HG03565 (cell line): ENCODE results near the gene SMIM24.
"Not testable (repeated sequence)": the region's sequence is repeated elsewhere in the genome, so short reads cannot be mapped to it uniquely, and the experiment has no call there.

ENCODE experiments used
- ATAC-seq: cut with Tn5 transposase; IDR thresholded peaks from one replicate; pipeline ENCODE4 v1.9.1; 2021; ENCODE audit warnings: mild to moderate bottlenecking, moderate library complexity; ENCODE audit not compliant: unreplicated experiment

Gene SMIM24

DNA sequence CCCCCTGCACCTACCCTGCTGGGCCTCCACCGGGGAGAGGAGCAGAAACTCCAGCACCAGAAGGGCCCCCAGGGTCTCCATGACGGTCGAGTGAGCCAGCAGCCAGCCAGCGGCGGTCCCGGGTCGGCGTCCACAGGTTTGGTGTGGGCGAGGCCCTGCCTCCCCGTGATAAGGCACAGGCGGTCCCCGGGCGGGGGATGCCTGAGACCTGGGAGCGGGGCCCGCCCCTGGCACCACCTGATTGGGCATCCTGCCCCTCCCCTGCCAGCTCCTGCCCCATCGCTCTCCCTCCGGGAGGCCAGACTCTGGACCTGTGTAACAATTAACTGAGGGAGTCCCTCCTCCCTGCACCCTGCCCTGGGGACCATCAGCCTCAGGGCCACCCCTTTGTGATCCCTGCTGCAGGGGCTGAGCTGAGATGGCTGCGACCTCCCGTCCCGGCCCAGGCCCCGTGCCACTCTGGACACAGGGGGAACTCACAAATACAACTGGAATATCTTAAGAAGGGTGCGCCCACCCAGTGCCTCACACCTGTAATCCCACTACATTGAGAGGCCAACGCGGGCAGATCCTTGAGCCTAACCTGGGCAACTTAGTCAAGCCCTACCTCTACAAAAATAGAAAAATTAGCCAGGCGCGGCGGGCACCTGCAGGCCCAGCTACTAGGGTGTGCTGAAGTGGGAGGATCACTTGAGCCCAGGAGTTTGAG, at the start of gene SMIM24:
Gene SMIM24 (minus strand): TSS at position 143 of the 709 bp plus-strand sequence. CDS start 62 bp downstream, at position 81.
- no peak for ATAC-seq

DNA sequence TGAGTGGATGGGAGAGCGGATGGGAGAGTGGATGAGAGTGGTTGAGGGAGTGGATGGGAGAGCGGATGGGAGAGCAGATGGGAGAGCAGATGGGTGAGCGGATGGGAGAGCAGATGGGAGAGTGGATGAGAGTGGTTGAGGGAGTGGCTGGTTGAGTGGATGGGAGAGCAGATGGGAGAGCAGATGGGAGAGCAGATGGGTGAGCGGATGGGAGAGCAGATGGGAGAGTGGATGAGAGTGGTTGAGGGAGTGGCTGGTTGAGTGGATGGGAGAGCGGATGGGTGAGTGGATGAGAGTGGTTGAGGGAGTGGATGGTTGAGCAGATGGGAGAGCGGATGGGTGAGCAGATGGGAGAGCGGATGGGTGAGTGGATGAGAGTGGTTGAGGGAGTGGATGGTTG, 49.0 kb upstream of the SMIM24 start:
- ATAC-seq: not testable (repeated sequence)

DNA sequence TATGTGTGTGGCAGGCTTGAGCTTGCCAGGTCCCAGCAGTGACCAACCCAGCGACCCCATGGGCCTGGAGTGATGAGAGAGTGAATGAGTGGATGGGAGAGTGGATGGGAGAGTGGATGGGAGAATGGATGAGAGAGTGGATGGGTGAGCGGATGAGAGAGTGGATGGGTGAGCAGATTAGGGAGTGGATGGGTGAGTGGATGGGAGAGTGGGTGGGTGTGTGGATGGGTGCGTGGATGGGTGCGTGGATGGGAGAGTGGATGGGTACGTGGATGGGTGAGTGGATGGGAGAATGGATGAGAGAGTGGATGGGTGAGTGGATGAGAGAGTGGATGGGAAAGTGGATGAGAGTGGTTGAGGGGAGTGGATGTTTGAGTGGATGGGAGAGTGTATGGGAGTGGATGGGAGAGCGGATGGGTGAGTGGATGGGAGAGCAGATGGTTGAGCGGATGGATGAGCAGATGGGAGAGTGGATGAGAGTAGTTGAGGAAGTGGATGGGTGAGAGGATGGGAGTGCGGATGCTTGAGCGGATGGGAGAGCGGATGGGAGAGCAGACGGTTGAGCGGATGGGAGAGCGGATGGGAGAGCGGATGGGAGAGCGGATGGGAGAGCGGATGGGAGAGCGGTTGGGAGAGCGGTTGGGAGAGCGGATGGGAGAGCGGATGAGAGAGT, 48.4 kb upstream of the SMIM24 start:
- no peak for ATAC-seq

DNA sequence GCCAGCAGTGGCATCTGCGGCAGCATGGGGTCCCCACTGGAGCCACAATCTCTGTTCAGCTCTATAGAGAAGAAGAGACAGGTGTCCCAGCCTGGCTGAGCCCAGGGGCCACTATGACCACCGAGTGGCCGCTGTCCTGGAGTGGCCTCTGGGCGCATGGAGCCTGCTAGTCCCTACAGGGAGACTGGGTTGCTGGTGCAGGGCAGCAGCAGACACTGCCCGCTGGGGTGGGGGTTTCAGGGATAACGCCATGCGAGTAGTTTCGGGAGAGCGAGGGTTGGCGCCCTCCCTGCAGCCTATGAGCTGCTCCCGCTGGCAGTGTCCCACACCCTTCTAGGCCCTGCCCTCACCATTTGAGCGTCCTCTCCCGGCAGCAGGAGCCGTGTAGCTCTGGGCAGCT, 47.8 kb upstream of the SMIM24 start:
- ATAC-seq: no peak

DNA sequence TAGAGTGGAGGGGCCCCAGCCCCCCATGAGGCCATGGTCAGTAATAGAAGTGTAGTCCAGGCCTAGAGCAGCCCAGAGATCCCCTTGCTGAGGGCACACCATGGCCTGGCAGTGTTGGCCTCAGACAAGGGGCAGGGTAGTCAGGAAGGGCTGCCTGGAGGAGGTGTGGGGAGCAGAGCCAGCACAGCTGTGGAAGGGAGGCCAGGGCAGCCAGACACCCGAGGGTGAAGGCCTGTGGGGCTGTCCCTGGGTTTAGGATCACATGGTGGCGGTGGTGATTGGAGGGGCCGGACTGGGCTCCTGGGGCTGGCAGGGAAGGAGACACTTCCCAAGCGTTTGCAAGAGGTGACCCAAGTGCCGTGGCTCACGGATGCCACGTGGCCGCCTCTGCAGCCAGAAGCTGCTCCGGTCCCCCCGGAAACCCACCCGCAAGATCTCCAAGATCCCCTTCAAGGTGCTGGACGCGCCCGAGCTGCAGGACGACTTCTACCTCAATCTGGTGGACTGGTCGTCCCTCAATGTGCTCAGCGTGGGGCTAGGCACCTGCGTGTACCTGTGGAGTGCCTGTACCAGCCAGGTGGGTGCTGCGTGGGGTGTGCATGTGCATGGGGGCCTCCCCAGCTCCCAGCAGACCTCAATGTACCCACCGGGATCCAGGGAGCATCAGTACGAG, 47.0 kb upstream of the SMIM24 start:
- ATAC-seq: no peak

DNA sequence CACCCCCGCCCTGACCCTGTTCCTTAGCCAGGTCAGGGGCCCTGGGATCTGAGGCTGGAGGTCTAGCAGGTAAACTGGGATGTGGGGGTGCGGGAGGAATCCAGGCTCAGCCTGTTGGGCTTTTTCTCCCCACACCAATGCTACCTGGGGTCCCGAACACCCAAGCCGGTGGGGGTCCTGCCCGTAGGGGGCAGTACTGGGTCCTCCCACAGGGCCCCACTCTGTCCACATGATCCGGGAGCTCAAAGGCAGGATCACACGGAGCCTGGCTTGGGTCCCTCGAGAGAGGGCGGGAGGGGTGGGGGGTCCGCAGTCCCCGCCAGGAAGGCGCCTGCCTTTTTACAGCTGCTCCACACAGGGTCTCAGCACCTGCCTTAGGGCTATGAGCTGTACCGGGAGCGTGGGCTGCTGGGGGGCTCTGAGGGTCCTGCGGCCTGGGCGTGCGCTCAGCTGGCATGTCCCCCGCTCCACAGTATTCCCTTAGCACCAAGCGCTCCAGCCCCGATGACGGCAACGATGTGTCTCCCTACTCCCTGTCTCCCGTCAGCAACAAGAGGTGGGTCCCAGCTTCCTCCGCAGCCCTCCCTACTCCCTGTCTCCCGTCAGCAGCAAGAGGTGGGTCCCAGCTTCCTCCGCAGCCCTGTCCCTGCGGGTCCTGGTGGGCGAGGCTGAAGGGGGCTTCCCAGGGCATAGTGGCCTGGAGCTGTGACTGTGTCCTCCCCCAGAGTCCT, 46.3 kb upstream of the SMIM24 start:
- no peak for ATAC-seq

DNA sequence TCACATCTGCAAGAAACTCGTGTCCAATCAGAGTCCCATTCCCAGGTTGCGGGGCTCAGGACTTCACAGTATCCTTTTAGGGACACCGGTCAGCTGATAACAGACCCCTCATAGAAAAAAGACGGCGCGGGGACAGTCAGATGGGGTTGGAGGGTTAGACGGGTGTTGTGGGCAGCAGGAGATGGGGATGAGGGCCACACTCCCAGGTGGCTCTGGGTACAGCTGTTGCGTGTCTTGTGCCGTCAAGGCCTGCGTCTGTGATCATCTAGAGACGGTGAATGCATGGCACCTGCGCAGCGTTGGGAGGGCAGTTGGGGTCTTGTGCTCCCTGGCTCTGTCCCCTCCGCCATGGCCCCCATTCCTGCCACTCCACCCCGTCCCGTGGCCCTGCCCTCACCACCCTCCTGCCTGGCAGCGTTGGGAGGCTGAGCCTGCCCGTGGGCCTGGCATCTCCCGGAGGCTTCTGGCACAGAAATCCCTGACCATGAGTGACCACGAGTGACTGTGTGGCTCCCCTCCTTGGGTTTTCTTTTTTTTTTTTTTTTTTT, 44.7 kb upstream of the SMIM24 start:
- no peak for ATAC-seq

DNA sequence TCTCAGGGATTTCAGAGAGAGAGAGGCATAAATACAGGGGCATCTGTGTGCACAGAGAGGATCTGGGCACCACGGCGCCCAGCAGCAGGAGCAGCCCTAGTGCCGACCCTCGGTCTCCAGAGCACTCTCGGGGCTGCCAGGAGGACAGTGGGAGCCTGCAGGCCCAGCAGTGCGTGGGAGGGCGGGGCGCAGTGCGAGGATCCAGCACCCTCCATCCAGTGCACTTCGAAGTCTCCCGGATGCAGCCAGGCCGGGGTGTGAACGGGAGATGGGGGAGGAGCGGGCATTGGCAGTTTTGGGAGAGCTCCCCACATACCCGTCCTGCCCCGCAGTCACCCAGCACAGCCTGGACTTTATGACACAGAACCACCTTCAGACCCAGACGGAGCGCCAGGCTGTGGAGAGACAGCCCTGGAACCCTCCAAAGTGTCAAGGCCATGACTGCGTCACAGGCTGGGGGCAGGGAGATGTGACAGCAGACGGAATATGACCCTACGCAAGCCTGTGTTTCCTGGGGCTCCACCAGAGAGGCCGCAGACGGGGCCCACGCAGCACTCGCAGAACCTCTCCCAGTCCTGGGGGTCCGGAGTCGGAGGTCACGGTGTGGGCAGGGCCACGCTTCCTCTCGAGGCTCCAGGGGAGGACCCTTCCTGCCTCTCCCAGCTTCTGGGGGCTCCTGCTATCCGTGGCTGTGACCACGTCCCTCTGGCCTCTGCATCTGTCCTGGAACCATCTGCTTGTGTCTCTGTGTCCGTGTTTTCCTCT, 43.9 kb upstream of the SMIM24 start:
- no peak for ATAC-seq

DNA sequence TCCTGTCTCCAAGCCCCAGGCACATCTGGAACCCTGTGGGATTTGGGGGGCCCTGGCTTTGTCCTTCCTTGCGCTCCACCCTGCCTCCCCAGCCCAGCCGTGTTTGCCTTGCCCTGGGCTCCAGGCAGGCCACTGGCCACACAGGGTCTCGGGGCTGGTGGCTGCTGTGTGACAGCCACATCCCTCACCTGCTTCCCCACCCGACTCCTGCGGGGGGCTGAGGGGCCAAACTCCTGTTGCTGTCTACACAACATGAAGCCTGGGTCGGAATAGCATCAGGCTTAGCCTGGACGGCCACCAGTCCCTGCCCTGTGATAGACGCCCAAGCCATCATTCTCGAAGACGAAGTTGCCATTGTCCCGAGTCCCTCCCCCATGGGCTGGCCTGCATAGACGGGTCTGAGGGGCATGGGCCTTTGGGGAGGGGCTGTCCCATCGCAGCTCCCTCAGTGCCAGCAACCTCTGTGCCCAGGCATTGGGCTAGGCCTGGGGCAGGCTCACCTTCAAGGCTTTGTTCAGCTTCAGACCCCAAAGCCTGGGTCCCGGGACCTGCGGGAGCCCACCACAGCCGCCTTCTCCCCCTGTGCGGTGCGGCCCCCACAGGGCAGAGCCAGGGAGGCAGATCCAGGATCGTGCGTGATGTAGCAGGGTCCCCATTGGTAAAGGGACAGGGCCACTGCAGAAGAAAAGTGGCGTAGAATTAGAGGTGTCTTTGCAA, 43.2 kb upstream of the SMIM24 start:
- ATAC-seq: no peak

DNA sequence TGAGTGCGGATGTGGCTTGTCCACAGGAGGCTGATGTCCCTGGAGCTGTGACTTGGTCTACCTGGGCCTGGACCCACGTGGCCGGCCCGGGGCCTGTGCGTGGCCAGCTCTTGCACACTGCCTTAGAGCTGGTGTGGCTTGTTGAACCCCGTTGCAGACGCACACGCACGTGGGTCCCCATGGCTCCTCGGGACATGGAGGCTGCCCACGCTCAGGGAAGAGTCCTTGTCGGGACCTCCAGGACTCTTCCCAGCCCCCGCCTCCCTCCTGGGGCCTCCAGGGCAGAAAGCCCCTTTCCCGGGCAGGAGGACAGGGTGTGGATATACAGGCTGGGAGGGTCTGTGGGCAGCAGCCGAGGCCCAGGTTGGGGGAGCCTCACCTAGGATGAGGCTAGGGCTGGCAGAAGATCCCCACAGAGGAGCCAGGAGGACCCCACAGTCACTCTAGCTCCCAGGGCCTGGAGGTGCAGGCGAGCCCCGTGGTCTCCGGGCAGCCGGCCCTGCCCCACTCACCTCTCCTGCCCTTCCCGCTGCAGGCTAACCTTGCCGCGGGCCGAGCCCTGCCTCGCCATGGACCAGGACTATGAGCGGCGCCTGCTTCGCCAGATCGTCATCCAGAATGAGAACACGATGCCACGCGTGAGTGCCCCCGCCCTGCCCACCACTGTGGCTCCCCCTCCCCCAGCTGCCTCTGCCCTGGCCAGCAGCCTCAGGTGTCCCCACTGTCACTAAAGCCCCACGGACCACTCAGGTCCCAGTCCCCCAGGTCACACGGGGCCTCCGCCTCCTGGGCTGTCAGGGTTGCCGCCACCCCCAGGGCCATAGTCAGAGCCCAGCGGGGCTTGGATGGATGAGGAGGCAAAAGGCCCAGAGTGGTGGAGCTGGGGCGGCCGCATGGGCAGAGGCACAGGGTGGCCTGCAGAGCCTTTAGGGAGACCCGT, 42.4 kb upstream of the SMIM24 start:
- ATAC-seq: no peak

DNA sequence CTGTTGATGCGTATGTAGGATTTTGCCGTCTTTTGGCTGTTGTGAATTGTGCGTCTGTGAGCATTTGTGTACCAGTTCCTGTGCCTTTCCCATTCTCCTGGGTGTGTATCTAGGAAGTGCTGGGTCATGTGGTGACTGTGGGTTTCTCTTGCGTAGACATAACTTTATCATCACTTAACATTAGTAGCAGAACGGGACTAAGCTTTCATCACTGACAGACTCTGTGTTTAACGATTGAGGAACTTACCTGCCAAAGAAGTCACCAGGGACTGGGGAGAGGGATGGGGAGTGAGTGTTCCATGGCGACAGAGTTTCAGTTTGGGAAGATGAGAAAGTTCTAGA, 40.8 kb upstream of the SMIM24 start:
- ATAC-seq: no peak

DNA sequence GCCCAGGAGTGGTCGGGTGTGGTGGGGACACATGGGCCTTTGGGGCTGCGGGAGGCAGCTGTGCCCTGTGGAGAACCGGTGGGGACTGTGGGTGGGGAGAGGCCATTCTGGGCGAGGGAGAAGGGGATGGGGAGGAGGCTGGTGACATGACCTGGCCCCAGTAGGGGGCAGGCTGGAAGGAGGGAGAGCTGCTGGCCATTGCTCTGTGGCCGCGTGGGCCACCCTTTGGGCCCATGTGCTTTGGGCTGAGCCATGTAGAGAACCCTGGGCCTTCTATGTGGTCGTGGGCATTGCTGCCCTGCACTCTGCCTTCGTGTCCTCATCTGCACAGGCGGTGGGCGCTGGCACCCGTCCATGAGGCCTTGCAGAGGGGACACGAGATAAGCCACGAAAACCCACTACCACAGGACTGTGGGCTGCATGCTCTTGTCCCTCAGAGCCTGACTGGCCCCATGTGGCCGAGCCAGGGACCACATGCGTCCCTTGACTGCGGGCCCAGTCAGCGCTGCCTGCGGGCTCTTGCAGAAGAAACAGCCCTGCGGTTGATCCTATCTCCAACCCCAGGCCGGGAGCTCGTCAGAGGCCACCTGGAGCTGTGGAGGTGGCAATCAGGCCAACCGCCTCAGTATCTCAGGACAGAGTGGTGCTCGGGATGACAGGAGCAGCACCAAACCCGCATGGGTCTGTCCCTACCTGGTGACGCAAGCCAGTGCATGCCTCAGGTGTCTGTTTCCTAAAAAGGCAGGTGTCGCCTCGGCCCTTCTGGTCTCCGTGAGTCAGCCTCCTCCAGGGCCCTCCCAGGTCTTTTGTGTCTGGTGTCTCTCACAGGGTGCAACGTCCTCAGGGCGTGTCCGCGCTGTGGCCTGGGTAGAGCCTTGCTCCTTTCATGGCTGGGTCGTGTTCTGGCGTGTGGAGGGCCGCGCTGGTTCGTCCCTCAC, 40.1 kb upstream of the SMIM24 start:
- no peak for ATAC-seq

DNA sequence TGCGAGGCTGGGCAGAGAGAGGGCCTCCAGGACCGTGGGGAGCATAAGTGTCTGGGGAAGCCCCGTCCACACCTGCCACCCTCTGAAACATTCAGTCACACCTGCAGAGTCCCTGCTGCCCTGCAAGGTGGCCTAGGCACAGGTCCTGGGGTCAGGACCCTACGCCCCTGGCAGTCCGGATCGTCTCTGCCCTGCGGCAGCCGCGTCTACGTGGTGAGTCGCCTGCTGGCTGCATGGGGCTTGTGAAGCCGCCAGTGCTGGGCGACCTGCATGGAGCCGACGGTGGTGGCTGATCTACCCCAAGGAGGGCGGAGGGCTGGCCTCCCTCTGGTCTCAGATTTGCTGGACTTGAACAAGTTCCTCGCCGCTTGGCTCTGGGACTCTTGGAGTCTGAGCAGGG, 38.8 kb upstream of the SMIM24 start:
- ATAC-seq: no peak

DNA sequence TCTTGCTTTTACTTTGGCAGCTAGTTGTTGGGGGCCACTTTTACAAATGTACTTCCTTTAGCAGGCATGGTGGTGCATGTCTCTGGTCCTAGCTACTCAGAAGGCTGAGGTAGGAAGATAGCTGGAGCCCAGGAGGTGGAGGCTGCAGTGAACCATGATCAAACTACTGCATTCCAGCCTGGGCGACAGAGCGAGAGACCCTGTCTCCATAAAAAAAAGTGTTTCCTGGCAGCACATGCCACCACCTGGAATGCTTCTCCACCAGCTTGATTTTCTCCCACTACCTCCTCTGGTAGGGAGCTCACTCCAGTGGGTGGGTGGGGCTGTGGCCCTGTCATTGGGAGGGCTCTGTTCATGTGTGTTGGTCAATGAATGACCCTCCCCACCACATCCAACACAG, 38.3 kb upstream of the SMIM24 start:
- no peak for ATAC-seq

DNA sequence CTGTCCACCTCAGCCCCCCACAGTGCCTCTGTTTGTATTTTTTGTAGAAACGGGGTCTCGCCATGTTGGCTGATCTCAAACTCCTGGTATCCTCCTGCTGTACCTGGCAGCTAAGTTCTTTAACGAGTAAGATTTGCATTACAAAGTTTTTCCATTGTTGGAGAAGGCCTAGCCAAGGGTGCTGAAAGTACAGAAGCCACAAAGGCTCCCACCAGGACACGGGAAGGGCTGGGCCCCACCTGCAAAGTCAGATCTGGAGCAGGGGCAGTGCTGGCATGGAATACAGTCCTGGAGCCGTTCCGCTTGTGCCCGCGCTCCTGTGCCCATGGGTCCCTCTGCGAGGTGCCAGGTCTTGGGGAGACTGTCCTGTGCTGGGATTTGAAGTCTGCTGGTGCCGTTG, 37.9 kb upstream of the SMIM24 start:
- ATAC-seq: no peak

DNA sequence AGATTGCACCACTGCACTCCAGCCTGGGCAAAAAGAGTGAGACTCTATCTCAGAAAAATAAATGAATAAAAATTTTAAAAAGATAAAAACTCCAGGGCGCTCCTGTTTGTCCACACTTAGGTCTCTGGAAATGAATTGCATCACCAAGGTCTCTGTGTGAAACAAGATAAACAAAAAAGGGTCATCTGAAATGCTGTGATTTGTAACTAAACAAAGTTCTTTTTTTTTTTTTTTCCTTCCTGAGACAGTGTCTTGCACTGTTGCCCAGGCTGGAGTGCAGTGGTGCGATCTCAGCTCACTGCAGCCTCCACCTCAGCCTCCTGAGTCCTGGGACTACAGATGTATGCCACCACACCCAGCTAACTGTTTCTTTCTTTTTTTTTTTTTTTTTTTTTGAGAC, 37.3 kb upstream of the SMIM24 start:
- no peak for ATAC-seq

DNA sequence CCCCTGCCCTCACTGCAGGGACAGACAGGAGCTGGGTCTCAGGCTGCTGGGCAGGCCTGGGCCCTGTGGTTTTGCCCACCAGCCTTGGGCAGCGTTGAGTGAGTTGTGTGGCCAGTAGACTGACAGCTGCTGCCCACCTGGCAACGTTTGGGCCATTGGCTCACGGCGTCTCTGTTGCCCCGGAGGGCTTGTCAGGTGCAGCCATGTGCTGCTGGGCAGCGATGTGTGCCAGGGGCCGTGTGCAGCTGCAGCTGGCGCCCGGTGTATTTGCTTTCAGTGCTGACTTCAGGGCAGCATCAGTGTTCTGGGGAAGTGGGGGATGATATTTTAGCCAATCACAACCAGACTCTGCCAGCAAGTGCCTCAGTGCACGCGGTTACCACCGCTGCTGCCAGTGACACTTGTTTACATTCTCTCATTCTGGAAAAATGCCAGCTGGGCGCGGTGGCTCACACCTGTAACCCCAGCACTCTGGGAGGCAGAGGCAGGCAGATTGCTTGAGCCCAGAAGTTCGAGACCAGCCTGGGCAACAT, 36.4 kb upstream of the SMIM24 start:
- ATAC-seq: no peak
